HCT116 (cell line): ENCODE results near the gene MEIG1.

Source experiments
- EZH2 ChIP-seq: fragments of 200-600 bp; sonication (generic); IDR thresholded peaks from 2 replicates; pipeline ENCODE4 v1.6.1; 2017; ENCODE audit warnings: antibody characterized with exemption, mixed run types
- SIN3A ChIP-seq: IDR thresholded peaks from 2 replicates; pipeline ENCODE4 v1.6.1; 2012; ENCODE audit warnings: low read depth
- YY1 ChIP-seq: IDR thresholded peaks from 2 replicates; pipeline ENCODE4 v1.6.1; 2011; ENCODE audit warnings: low read length, low read depth, moderate library complexity, mild to moderate bottlenecking; ENCODE audit not compliant: insufficient replicate concordance; ENCODE audit errors: extremely low read depth

- TF ChIP-seq SIN3A (no peak), EZH2 (no peak), YY1 (no peak)
Observed at GRCh38 chr10:14926061-14926470, 33.1 kb upstream of the MEIG1 start.
